ENCODE measurements around the gene NAV3. TPM values are rescaled to one million over a fixed set of nuclear protein-coding genes. Genes with fewer than 3 reads are reported as not detected.

The NAV3 gene
- polyA plus RNA-seq, 1 donor from 2014 or later = 36.9 TPM

GRCh38 chr12:77796775-77797174 is 33.9 kb upstream of the NAV3 start:
- Histone ChIP-seq H3K27ac (ENCODE audit: low read length) (no peak overlapping the region), H3K9me2 (ENCODE audit: insufficient read depth, low read length) (no peaks in the 10 kb centered on the region), H3F3A (ENCODE audit: insufficient read depth, low read length, poor library complexity, severe bottlenecking) (no peaks in the 10 kb centered on the region), H3K9me3 (ENCODE audit: low read length) (no peaks in the 10 kb centered on the region), H3K27me3 (ENCODE audit: insufficient read depth, low read depth, low read length) (no peaks in the 10 kb centered on the region), H3K79me2 (replicated peaks; ENCODE audit: insufficient read depth, low read length) (no peaks in the 10 kb centered on the region), H3K4me2 (ENCODE audit: low read length) (no peak overlapping the region), H4K20me1 (ENCODE audit: insufficient read depth) (peaks cover 8% of the 10 kb centered on the region), H3K9ac (ENCODE audit: low read length) (no peak overlapping the region), H2AFZ (ENCODE audit: low read depth, low read length) (no peak overlapping the region), H3K4me3 (ENCODE audit: low read length) (no peak overlapping the region), H3K36me3 (ENCODE audit: insufficient read depth, low read length) (no peaks in the 10 kb centered on the region)
- TF ChIP-seq, protein P1, sequence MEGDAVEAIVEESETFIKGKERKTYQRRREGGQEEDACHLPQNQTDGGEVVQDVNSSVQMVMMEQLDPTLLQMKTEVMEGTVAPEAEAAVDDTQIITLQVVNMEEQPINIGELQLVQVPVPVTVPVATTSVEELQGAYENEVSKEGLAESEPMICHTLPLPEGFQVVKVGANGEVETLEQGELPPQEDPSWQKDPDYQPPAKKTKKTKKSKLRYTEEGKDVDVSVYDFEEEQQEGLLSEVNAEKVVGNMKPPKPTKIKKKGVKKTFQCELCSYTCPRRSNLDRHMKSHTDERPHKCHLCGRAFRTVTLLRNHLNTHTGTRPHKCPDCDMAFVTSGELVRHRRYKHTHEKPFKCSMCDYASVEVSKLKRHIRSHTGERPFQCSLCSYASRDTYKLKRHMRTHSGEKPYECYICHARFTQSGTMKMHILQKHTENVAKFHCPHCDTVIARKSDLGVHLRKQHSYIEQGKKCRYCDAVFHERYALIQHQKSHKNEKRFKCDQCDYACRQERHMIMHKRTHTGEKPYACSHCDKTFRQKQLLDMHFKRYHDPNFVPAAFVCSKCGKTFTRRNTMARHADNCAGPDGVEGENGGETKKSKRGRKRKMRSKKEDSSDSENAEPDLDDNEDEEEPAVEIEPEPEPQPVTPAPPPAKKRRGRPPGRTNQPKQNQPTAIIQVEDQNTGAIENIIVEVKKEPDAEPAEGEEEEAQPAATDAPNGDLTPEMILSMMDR (IDR thresholded peaks at IDR 0.05; ENCODE audit: poor library complexity, severe bottlenecking) = no peak
- TF ChIP-seq EZH2 (IDR thresholded peaks at IDR 0.05; ENCODE audit: borderline replicate concordance, insufficient read depth, low read length, poor library complexity, severe bottlenecking) (no peak), REST (IDR thresholded peaks at IDR 0.05; ENCODE audit: borderline replicate concordance) (no peak), EP300 (conservative IDR thresholded peaks at IDR 0.05; ENCODE audit: poor library complexity, severe bottlenecking) (no peak), TAF1 (IDR thresholded peaks at IDR 0.05; ENCODE audit: low read depth) (no peak), POLR2AphosphoS5 (IDR thresholded peaks at IDR 0.05) (no peak), SMC3 (conservative IDR thresholded peaks at IDR 0.05; ENCODE audit: poor library complexity) (no peak), RAD21 (conservative IDR thresholded peaks at IDR 0.05) (no peak), MXI1 (conservative IDR thresholded peaks at IDR 0.05; ENCODE audit: poor library complexity, severe bottlenecking) (no peak)

DNA sequence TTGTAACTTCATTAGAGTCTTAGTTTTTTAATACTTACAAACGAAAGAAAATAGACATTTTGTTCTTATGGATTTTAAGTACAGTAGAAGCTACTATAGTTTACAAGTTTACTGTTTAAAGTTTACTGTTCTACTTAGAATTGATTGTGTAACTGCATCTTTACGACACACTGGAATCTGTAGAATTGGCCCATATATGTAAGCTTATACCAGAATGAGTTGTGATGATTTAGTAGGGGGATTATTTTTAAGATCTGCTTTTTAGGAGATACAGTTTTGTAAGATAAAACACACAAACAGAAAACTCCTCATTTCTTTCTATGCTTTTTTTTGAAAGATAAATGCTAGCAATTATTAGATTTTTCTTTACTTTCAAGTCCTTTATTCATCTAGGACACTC is 30.2 kb upstream of the NAV3 start:
- Histone ChIP-seq H3K36me3 (ENCODE audit: insufficient read depth, low read length) (no peaks in the 10 kb centered on the region), H3K9me3 (ENCODE audit: low read length) (peaks cover 3% of the 10 kb centered on the region), H3K4me3 (ENCODE audit: low read length) (no peak overlapping the region), H3F3A (ENCODE audit: insufficient read depth, low read length, poor library complexity, severe bottlenecking) (no peaks in the 10 kb centered on the region), H3K4me2 (ENCODE audit: low read length) (no peak overlapping the region), H3K9ac (ENCODE audit: low read length) (no peak overlapping the region), H3K79me2 (replicated peaks; ENCODE audit: insufficient read depth, low read length) (no peaks in the 10 kb centered on the region), H3K27ac (ENCODE audit: low read length) (no peak overlapping the region), H3K9me2 (ENCODE audit: insufficient read depth, low read length) (no peaks in the 10 kb centered on the region), H2AFZ (ENCODE audit: low read depth, low read length) (no peak overlapping the region), H4K20me1 (ENCODE audit: insufficient read depth) (no peaks in the 10 kb centered on the region), H3K27me3 (ENCODE audit: insufficient read depth, low read depth, low read length) (no peaks in the 10 kb centered on the region)
- no peak for TF ChIP-seq TAF1 (IDR thresholded peaks at IDR 0.05; ENCODE audit: low read depth)
- no peak for TF ChIP-seq RAD21 (conservative IDR thresholded peaks at IDR 0.05)
- no peak for TF ChIP-seq MXI1 (conservative IDR thresholded peaks at IDR 0.05; ENCODE audit: poor library complexity, severe bottlenecking)
- TF ChIP-seq EZH2 (IDR thresholded peaks at IDR 0.05; ENCODE audit: borderline replicate concordance, insufficient read depth, low read length, poor library complexity, severe bottlenecking) = no peak
- TF ChIP-seq, protein P1 (IDR thresholded peaks at IDR 0.05; ENCODE audit: poor library complexity, severe bottlenecking) = no peak
- no peak for TF ChIP-seq EP300 (conservative IDR thresholded peaks at IDR 0.05; ENCODE audit: poor library complexity, severe bottlenecking)
- TF ChIP-seq REST (IDR thresholded peaks at IDR 0.05; ENCODE audit: borderline replicate concordance) = no peak
- TF ChIP-seq SMC3 (conservative IDR thresholded peaks at IDR 0.05; ENCODE audit: poor library complexity) = no peak
- no peak for TF ChIP-seq POLR2AphosphoS5 (IDR thresholded peaks at IDR 0.05)

All from neural cell (in vitro differentiated cells).